Tibial nerve (tissue), 4 donors: ENCODE measurements around the gene ANO3. TPM values are rescaled to one million over a fixed set of nuclear protein-coding genes. Genes with fewer than 3 reads are reported as not detected.

Experiments used
- DNase-seq, 2 donors: peaks; one replicate each; pipeline ENCODE4 v3.0.0-alpha.2; 2019; ENCODE audit warnings: low spot score in 2 of 2
- H3K27ac ChIP-seq, 4 donors: fragments of 200-600 bp; sonication (generic) in 3 of 4; one replicate each; pipeline ENCODE4 v1.5.1; 2017 to 2019; ENCODE audit warnings: mild to moderate bottlenecking in 1 of 4
- H3K27me3 ChIP-seq, 2 donors: fragments of 200-600 bp; sonication (generic) in 1 of 2; one replicate each; pipeline versions ENCODE4 v1.5.1 to v1.6.0; 2017 to 2019
- H3K36me3 ChIP-seq, 3 donors: fragments of 200-600 bp; sonication (generic); one replicate each; pipeline ENCODE4 v1.5.1; 2018 to 2019
- H3K4me1 ChIP-seq, 4 donors: fragments of 200-600 bp; sonication (generic) in 3 of 4; one replicate each; pipeline ENCODE4 v1.5.1; 2017 to 2019
- H3K4me3 ChIP-seq, 4 donors: fragments of 200-600 bp; sonication (generic) in 3 of 4; one replicate each; pipeline ENCODE4 v1.5.1; 2017 to 2019; ENCODE audit warnings: mild to moderate bottlenecking in 1 of 4, moderate library complexity in 1 of 4
- H3K9me3 ChIP-seq, 4 donors: fragments of 200-600 bp; sonication (generic) in 3 of 4; one replicate each; pipeline ENCODE4 v1.5.1; 2017 to 2019
- CTCF ChIP-seq, 5 experiments: fragments of 200-600 bp in 3 of 5; fragments of 450-650 bp in 2 of 5; sonication (generic) in 3 of 5; IDR thresholded peaks; one replicate each; pipeline ENCODE4 v1.5.1; 2016 to 2019; ENCODE audit warnings: antibody characterized with exemption in 5 of 5, mild to moderate bottlenecking in 3 of 5, moderate library complexity in 2 of 5
- EP300 ChIP-seq, 2 donors: sonication (generic); formaldehyde crosslinking; IDR thresholded peaks; one replicate each; pipeline ENCODE4 v1.6.1; 2017; ENCODE audit warnings: antibody characterized with exemption in 2 of 2, mild to moderate bottlenecking in 1 of 2
- POLR2A ChIP-seq, 2 donors: fragments of 450-650 bp; IDR thresholded peaks; one replicate each; pipeline ENCODE4 v1.6.1; 2017; ENCODE audit warnings: antibody characterized with exemption in 2 of 2, mild to moderate bottlenecking in 2 of 2, moderate library complexity in 2 of 2
- WGBS, 2 donors: methylation state at CpG; one replicate each; pipeline ENCODE4 v1.1.5; 2018; 5-methylcytosine and 5-hydroxymethylcytosine counted together
- total RNA-seq, 4 donors: library from RNA; depleted of rRNA; stranded (reverse); fragments of >200 nt; gene quantifications; one replicate each; pipeline ENCODE4 v1.1.0, GENCODE V29; 2016

ANO3 gene
- total RNA-seq, 4 donors from 2014 or later = 0.42 to 1.7 (median 0.74) TPM

GRCh38 chr11:26597899-26598298 lies 266.0 kb downstream of the ANO3 start:
- H3K9me3 ChIP-seq = no peaks in the 10 kb centered on the region
- TF ChIP-seq CTCF (IDR thresholded peaks at IDR 0.05) (no peak), POLR2A (IDR thresholded peaks at IDR 0.05) (no peak), EP300 (IDR thresholded peaks at IDR 0.05) (no peak)
- H3K4me3 ChIP-seq = no peak overlapping the region
- H3K27me3 ChIP-seq = no peaks in the 10 kb centered on the region
- H3K36me3 ChIP-seq = no peaks in the 10 kb centered on the region
- H3K27ac ChIP-seq = no peak overlapping the region
- no peak for DNase-seq
- no peaks in the 10 kb centered on the region for H3K4me1 ChIP-seq
- 75 to 78% methylated on average over 2 of the region's 2 CpGs for WGBS, 2 donors

GRCh38 chr11:26599425-26599824 lies 267.5 kb downstream of the ANO3 start:
- DNase-seq = no peak
- H3K27ac ChIP-seq = no peak overlapping the region
- H3K9me3 ChIP-seq = peaks cover 0 to 4% (median 0%) of the 10 kb centered on the region in 4 donors
- no peak overlapping the region for H3K4me3 ChIP-seq
- H3K36me3 ChIP-seq = no peaks in the 10 kb centered on the region
- no peaks in the 10 kb centered on the region for H3K27me3 ChIP-seq
- H3K4me1 ChIP-seq = no peaks in the 10 kb centered on the region
- WGBS, 2 donors = 65 to 66% methylated on average over 2 of the region's 2 CpGs
- TF ChIP-seq EP300 (IDR thresholded peaks at IDR 0.05) (no peak), POLR2A (IDR thresholded peaks at IDR 0.05) (no peak), CTCF (IDR thresholded peaks at IDR 0.05) (no peak)

GRCh38 chr11:26599876-26600434 lies 268.0 kb downstream of the ANO3 start:
- no peak for DNase-seq
- no peaks in the 10 kb centered on the region for H3K36me3 ChIP-seq
- H3K9me3 ChIP-seq = peaks cover 0 to 4% (median 0%) of the 10 kb centered on the region in 4 donors
- H3K27me3 ChIP-seq = no peaks in the 10 kb centered on the region
- no peaks in the 10 kb centered on the region for H3K4me1 ChIP-seq
- no peak overlapping the region for H3K4me3 ChIP-seq
- TF ChIP-seq POLR2A (IDR thresholded peaks at IDR 0.05) (no peak), EP300 (IDR thresholded peaks at IDR 0.05) (no peak), CTCF (IDR thresholded peaks at IDR 0.05) (no peak)
- 49 to 60% methylated on average over 3 of the region's 4 CpGs for WGBS, 2 donors
- H3K27ac ChIP-seq = no peak overlapping the region

GRCh38 chr11:26607725-26608506 lies 276.0 kb downstream of the ANO3 start:
- Histone ChIP-seq H3K27ac (no peak overlapping the region), H3K4me3 (no peak overlapping the region), H3K36me3 (no peaks in the 10 kb centered on the region), H3K27me3 (no peaks in the 10 kb centered on the region), H3K4me1 (no peaks in the 10 kb centered on the region), H3K9me3 (peaks cover 0 to 19% (median 3%) of the 10 kb centered on the region in 4 donors)
- no peak for DNase-seq
- TF ChIP-seq POLR2A (IDR thresholded peaks at IDR 0.05) (no peak), EP300 (IDR thresholded peaks at IDR 0.05) (no peak), CTCF (IDR thresholded peaks at IDR 0.05) (no peak)
- 88 to 91% methylated on average over 7 of the region's 7 CpGs for WGBS, 2 donors

- H3K36me3 ChIP-seq = no peaks in the 10 kb centered on the region
- H3K9me3 ChIP-seq = peaks cover 0 to 26% (median 3%) of the 10 kb centered on the region in 4 donors
- TF ChIP-seq EP300 (IDR thresholded peaks at IDR 0.05) (no peak), POLR2A (IDR thresholded peaks at IDR 0.05) (no peak), CTCF (IDR thresholded peaks at IDR 0.05) (no peak)
- no peaks in the 10 kb centered on the region for H3K27me3 ChIP-seq
- 80 to 83% methylated on average over 9 of the region's 9 CpGs for WGBS, 2 donors
- no peak for DNase-seq
- H3K4me1 ChIP-seq = no peaks in the 10 kb centered on the region
- no peak overlapping the region for H3K27ac ChIP-seq
- H3K4me3 ChIP-seq = no peak overlapping the region
Observed at GRCh38 chr11:26608507-26609146, 276.7 kb downstream of the ANO3 start.
